Measurements from ENCODE around the gene TUBB1. TPM values are rescaled to one million over a fixed set of nuclear protein-coding genes. Genes with fewer than 3 reads are reported as not detected.

The TUBB1 gene
- total RNA-seq, 1 donor from 2014 or later, result not detected

DNA sequence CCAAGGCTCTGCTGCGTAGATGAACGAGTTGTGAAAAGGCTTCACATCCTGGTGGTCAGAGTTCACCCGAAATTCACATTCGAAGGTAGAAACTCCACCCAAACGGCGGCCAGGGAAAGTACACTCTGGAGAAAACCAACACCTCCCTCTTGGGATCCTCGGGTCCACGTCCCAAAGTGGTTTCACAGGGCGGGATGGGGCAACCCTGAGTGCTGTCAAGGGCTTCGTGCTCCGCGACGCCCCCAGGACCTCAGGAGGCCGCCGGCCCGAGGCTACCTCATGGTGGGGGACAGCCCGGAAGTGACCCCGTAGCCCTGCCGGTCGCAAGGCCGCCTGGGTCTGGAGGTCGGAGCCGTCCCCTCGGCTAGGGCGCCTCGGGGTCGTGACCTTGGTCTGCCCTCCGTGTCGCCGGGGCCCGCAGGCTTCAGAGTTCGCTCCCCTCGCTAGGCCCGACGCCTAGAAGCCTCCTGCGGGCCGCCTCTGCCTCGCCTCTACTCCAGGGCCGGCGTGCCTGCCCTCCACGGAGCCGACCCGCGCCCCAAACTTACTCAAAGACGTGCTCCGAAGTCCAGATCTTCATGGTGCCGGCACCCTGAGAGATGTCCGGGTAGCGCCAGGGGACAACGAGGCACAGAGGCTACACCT lies 23.0 kb downstream of the TUBB1 start, which contains the start of gene PRELID3B:
TSS of gene PRELID3B (minus strand) at position 636 of the 645 bp plus-strand sequence. CDS start at position 580, 56 bp downstream.
- peak within 1 kb of the TSS; percentile 81 for H3K9ac ChIP-seq (ENCODE audit: low read length)
- H3K9me3 ChIP-seq (ENCODE audit: insufficient read depth, low read depth, low read length), result no peaks in the 10 kb centered on the region
- peaks cover 53% of the 10 kb centered on the region for H3K79me2 ChIP-seq (ENCODE audit: insufficient read depth, low read length)
- peak within 1 kb of the TSS; percentile 92 for H3K4me2 ChIP-seq (ENCODE audit: low read length)
- H3K4me1 ChIP-seq (ENCODE audit: insufficient read depth, low read length), result no peaks in the 10 kb centered on the region
- no peak for TF ChIP-seq EZH2 (IDR thresholded peaks at IDR 0.05; ENCODE audit: insufficient read depth, low read length)
- TF ChIP-seq CTCF (IDR thresholded peaks at IDR 0.05; ENCODE audit: insufficient read depth, low read depth, low read length), result no peak
- peak within 1 kb of the TSS; percentile 89 for H3K4me3 Mint-ChIP-seq (ENCODE audit: unreplicated experiment)
- H3K27me3 Mint-ChIP-seq (ENCODE audit: low read depth, unreplicated experiment), result no peaks in the 10 kb centered on the region
- no peaks in the 10 kb centered on the region for H3K9me3 Mint-ChIP-seq (ENCODE audit: unreplicated experiment)
- H2AFZ ChIP-seq (ENCODE audit: low read depth, low read length), result peak within 1 kb of the TSS; percentile 99
- peaks cover 22% of the 10 kb centered on the region for H3K4me1 Mint-ChIP-seq (ENCODE audit: low read depth, unreplicated experiment)
- H4K20me1 ChIP-seq (ENCODE audit: insufficient read depth, low read length), result peaks cover 16% of the 10 kb centered on the region
- no peak for FAIRE-seq
- H3K27me3 ChIP-seq (ENCODE audit: insufficient read depth, low read length), result no peaks in the 10 kb centered on the region
- peaks cover 9% of the 10 kb centered on the region for H3K36me3 Mint-ChIP-seq (ENCODE audit: low read depth, unreplicated experiment)
- H3K27ac ChIP-seq (ENCODE audit: low read depth, low read length), result peak within 1 kb of the TSS; percentile 31
- H3K4me3 ChIP-seq (ENCODE audit: insufficient read depth, low read depth, low read length), result peak within 1 kb of the TSS; percentile 83
- peak within 1 kb of the TSS; percentile 21 for H3K27ac Mint-ChIP-seq (ENCODE audit: unreplicated experiment)
- H3K36me3 ChIP-seq (ENCODE audit: insufficient read depth, low read length), result peaks cover 9% of the 10 kb centered on the region
- DNase-seq (ENCODE audit: low read depth), result no peak

GRCh38 chr20:59042796-59043631 lies 23.8 kb downstream of the TUBB1 start:
- no peaks in the 10 kb centered on the region for H3K9me3 ChIP-seq (ENCODE audit: insufficient read depth, low read depth, low read length)
- H3K4me1 Mint-ChIP-seq (ENCODE audit: low read depth, unreplicated experiment), result peaks cover 26% of the 10 kb centered on the region
- no peaks in the 10 kb centered on the region for H3K4me1 ChIP-seq (ENCODE audit: insufficient read depth, low read length)
- H3K9ac ChIP-seq (ENCODE audit: low read length), result peak overlapping the region; percentile 81
- H3K27me3 ChIP-seq (ENCODE audit: insufficient read depth, low read length), result no peaks in the 10 kb centered on the region
- no peak for FAIRE-seq
- H3K4me3 Mint-ChIP-seq (ENCODE audit: unreplicated experiment), result peak overlapping the region; percentile 89
- H3K27ac ChIP-seq (ENCODE audit: low read depth, low read length), result no peak overlapping the region
- peaks cover 16% of the 10 kb centered on the region for H4K20me1 ChIP-seq (ENCODE audit: insufficient read depth, low read length)
- peaks cover 2% of the 10 kb centered on the region for H3K9me3 Mint-ChIP-seq (ENCODE audit: unreplicated experiment)
- peak overlapping the region; percentile 99 for H2AFZ ChIP-seq (ENCODE audit: low read depth, low read length)
- TF ChIP-seq EZH2 (IDR thresholded peaks at IDR 0.05; ENCODE audit: insufficient read depth, low read length) (no peak), CTCF (IDR thresholded peaks at IDR 0.05; ENCODE audit: insufficient read depth, low read depth, low read length) (no peak)
- H3K4me2 ChIP-seq (ENCODE audit: low read length), result peak overlapping the region; percentile 92
- H3K79me2 ChIP-seq (ENCODE audit: insufficient read depth, low read length), result peaks cover 46% of the 10 kb centered on the region
- peaks cover 2% of the 10 kb centered on the region for H3K36me3 ChIP-seq (ENCODE audit: insufficient read depth, low read length)
- H3K27me3 Mint-ChIP-seq (ENCODE audit: low read depth, unreplicated experiment), result no peaks in the 10 kb centered on the region
- H3K36me3 Mint-ChIP-seq (ENCODE audit: low read depth, unreplicated experiment), result peaks cover 6% of the 10 kb centered on the region
- peak overlapping the region; percentile 83 for H3K4me3 ChIP-seq (ENCODE audit: insufficient read depth, low read depth, low read length)
- peak; percentile 65 for DNase-seq (ENCODE audit: low read depth)
- no peak overlapping the region for H3K27ac Mint-ChIP-seq (ENCODE audit: unreplicated experiment)

All from astrocyte (in vitro differentiated cells and primary cell).